HCT116 (cell line): ENCODE results near the gene NTNG2. TPM values are rescaled to one million over a fixed set of nuclear protein-coding genes. Genes with fewer than 3 reads are reported as not detected.

ENCODE experiments used
- ATAC-seq: fragments of 200-7000 bp; cut with Tn5 transposase; 2 replicates; pipeline ENCODE4 v1.9.1; 2020; ENCODE audit warnings: mild to moderate bottlenecking, moderate library complexity
- BruUV-seq: library from RNA; stranded (reverse); fragments of 400-500 nt; replicated peaks from 2 replicates; lab custom pipeline; 2021; lab: Mats Ljungman, UMichigan
- CTCF ChIA-PET: fragments of 300-600 bp; sonication (Branson Sonifier 250); formaldehyde crosslinking; loops from one replicate; lab custom pipeline; 2021; ENCODE audit warnings: antibody characterized with exemption; lab: Charles Lee
- POLR2A ChIA-PET: fragments of 300-600, 350-600 bp; sonication (Branson Sonifier 250); formaldehyde crosslinking; loops from one replicate; lab custom pipeline; 2021; ENCODE audit warnings: antibody characterized with exemption; lab: Charles Lee
- RAD21 ChIA-PET, 2 experiments: fragments of 300-600 bp; sonication (Branson Sonifier 250); formaldehyde crosslinking; loops; one replicate each; lab custom pipeline; 2023; ENCODE audit warnings: low total read pairs in 2 of 2; ENCODE audit not compliant: uncharacterized antibody in 2 of 2, unreplicated experiment in 2 of 2, low non-redundant PET in 1 of 2; lab: Charles Lee
- DNase-seq: peaks from one replicate; pipeline ENCODE4 v3.0.0-alpha.2; 2010; ENCODE audit warnings: low read depth, low spot score
- H2AFZ ChIP-seq: fragments of 200-600 bp; shearing (Covaris generic), sonication (generic); 2 replicates; pipeline ENCODE4 v1.6.1; 2017; ENCODE audit warnings: low read depth, mixed run types, mixed read lengths, antibody characterized with exemption, low read length; ENCODE audit not compliant: poor library complexity, severe bottlenecking
- H3K27ac ChIP-seq: 2 replicates; pipeline ENCODE4 v1.5.1; 2012; ENCODE audit warnings: low read depth, low read length
- H3K27me3 ChIP-seq: fragments of 200-600 bp; sonication (generic); 2 replicates; pipeline ENCODE4 v1.6.1; 2016; ENCODE audit warnings: mixed run types, low read length, mixed read lengths; ENCODE audit not compliant: insufficient read depth
- H3K36me3 ChIP-seq, 2 experiments: fragments of 200-500 bp in 1 of 2; fragments of 200-600 bp in 1 of 2; sonication (Bioruptor generic) in 1 of 2; sonication (generic) in 1 of 2; 2 replicates each; pipeline versions ENCODE4 v1.5.1 to v1.6.1; 2014 to 2016; ENCODE audit warnings: low read length in 2 of 2, inconsistent platforms in 1 of 2, mixed read lengths in 1 of 2, mixed run types in 1 of 2; ENCODE audit not compliant: insufficient read depth in 2 of 2, control insufficient read depth in 1 of 2
- H3K4me1 ChIP-seq, 2 experiments: fragments of 200-600 bp in 1 of 2; sonication (generic) in 1 of 2; 2 replicates each; pipeline versions ENCODE4 v1.5.1 to v1.6.1; 2012 to 2017; ENCODE audit warnings: low read length in 2 of 2, inconsistent platforms in 1 of 2, mild to moderate bottlenecking in 1 of 2, mixed read lengths in 1 of 2, mixed run types in 1 of 2, moderate library complexity in 1 of 2; ENCODE audit not compliant: insufficient read depth in 2 of 2, control insufficient read depth in 1 of 2
- H3K4me2 ChIP-seq: fragments of 200-600 bp; sonication (generic); 2 replicates; pipeline ENCODE4 v1.6.1; 2017; ENCODE audit warnings: mixed run types, low read length, mixed read lengths
- H3K4me3 ChIP-seq, 2 experiments: fragments of 200-600 bp in 1 of 2; sonication (generic) in 1 of 2; replicated peaks in 1 of 2; 2 replicates each; pipeline ENCODE4 v1.5.1; 2011 to 2016; ENCODE audit warnings: low read length in 2 of 2, control low read depth in 1 of 2, low read depth in 1 of 2, mild to moderate bottlenecking in 1 of 2, mixed read lengths in 1 of 2, mixed run types in 1 of 2
- H3K79me2 ChIP-seq: fragments of 200-600 bp; sonication (generic); 2 replicates; pipeline ENCODE4 v1.6.1; 2017; ENCODE audit warnings: mild to moderate bottlenecking, mixed run types, low read length, moderate library complexity, mixed read lengths; ENCODE audit not compliant: insufficient read depth
- H3K9ac ChIP-seq: fragments of 200-600 bp; sonication (generic); 2 replicates; pipeline ENCODE4 v1.6.1; 2016; ENCODE audit warnings: low read length, mixed read lengths
- H3K9me2 ChIP-seq: fragments of 200-600 bp; sonication (generic), shearing (Covaris generic); 2 replicates; pipeline ENCODE4 v1.6.1; 2017; ENCODE audit warnings: mixed run types, mild to moderate bottlenecking, moderate library complexity; ENCODE audit not compliant: insufficient read depth
- H3K9me3 ChIP-seq, 2 experiments: fragments of 200-500 bp in 1 of 2; fragments of 200-600 bp in 1 of 2; sonication (Bioruptor generic) in 1 of 2; sonication (generic) in 1 of 2; 2 replicates each; pipeline ENCODE4 v1.6.1; 2014 to 2017; ENCODE audit warnings: low read length in 2 of 2, mixed read lengths in 2 of 2, inconsistent platforms in 1 of 2, low read depth in 1 of 2, mild to moderate bottlenecking in 1 of 2, mixed run types in 1 of 2, moderate library complexity in 1 of 2; ENCODE audit not compliant: control insufficient read depth in 1 of 2, insufficient read depth in 1 of 2
- H4K20me1 ChIP-seq: fragments of 200-600 bp; sonication (generic), shearing (Covaris generic); 2 replicates; pipeline ENCODE4 v1.6.1; 2017; ENCODE audit warnings: mixed run types, mild to moderate bottlenecking, moderate library complexity; ENCODE audit not compliant: insufficient read depth
- ATF3 ChIP-seq: IDR thresholded peaks from 2 replicates; pipeline ENCODE4 v1.6.1; 2012
- EZH2 ChIP-seq: fragments of 200-600 bp; sonication (generic); IDR thresholded peaks from 2 replicates; pipeline ENCODE4 v1.6.1; 2017; ENCODE audit warnings: antibody characterized with exemption, mixed run types
- EZH2phosphoT487 ChIP-seq: fragments of 200-600 bp; IDR thresholded peaks from 2 replicates; pipeline ENCODE4 v1.6.1; 2018; ENCODE audit warnings: antibody characterized with exemption, borderline replicate concordance
- FOSL1 ChIP-seq: IDR thresholded peaks from 2 replicates; pipeline ENCODE4 v1.6.1; 2012; ENCODE audit warnings: low read depth
- MAX ChIP-seq: IDR thresholded peaks from 2 replicates; pipeline ENCODE4 v1.6.1; 2012
- POLR2A ChIP-seq: IDR thresholded peaks from 2 replicates; pipeline ENCODE4 v1.7.0; 2011; ENCODE audit warnings: borderline replicate concordance; ENCODE audit not compliant: insufficient read depth, insufficient read length; ENCODE audit errors: extremely low read depth
- SRF ChIP-seq: IDR thresholded peaks from 2 replicates; pipeline ENCODE4 v1.6.1; 2012; ENCODE audit warnings: low read depth
- YY1 ChIP-seq: IDR thresholded peaks from 2 replicates; pipeline ENCODE4 v1.6.1; 2011; ENCODE audit warnings: low read length, low read depth, moderate library complexity, mild to moderate bottlenecking; ENCODE audit not compliant: insufficient replicate concordance; ENCODE audit errors: extremely low read depth
- ZBTB33 ChIP-seq: IDR thresholded peaks from 2 replicates; pipeline ENCODE4 v1.6.1; 2011; ENCODE audit warnings: mild to moderate bottlenecking, low read length, moderate library complexity; ENCODE audit not compliant: insufficient replicate concordance; ENCODE audit errors: extremely low read depth
- ZNF274 ChIP-seq: fragments of 200-500 bp; sonication (Bioruptor generic); IDR thresholded peaks from 2 replicates; pipeline ENCODE4 v1.6.1; 2014; ENCODE audit warnings: mild to moderate bottlenecking, low read depth, low read length, inconsistent platforms
- intact Hi-C: fragments of 100-400 bp; cut with micrococcal nuclease; formaldehyde crosslinking; loops from 2 replicates; pipeline ENCODE4 v1.10.0; 2022
- total RNA-seq: library from RNA; stranded (reverse); gene quantifications from one replicate; pipeline ENCODE4 v1.2.1, GENCODE V29; 2021; ENCODE audit not compliant: unreplicated experiment

The NTNG2 gene
- total RNA-seq, 1 experiment from 2014 or later: 2.5 TPM

- ChIA-PET POLR2A (no interaction called here), RAD21 (no interaction called here), CTCF (interaction anchor here (1.1 to 7.5 kb wide), 2 partner anchors 24 to 69 kb away, joined by 3 to 154 read pairs; no protein-coding TSS in a partner anchor)
- H3K9me3 ChIP-seq: no peaks in the 10 kb centered on the region
- no peak for DNase-seq
- no peaks in the 10 kb centered on the region for H3K36me3 ChIP-seq
- H2AFZ ChIP-seq: no peak overlapping the region
- H3K27me3 ChIP-seq: no peaks in the 10 kb centered on the region
- H4K20me1 ChIP-seq: no peaks in the 10 kb centered on the region
- H3K4me2 ChIP-seq: no peak overlapping the region
- H3K9ac ChIP-seq: no peak overlapping the region
- BruUV-seq: no TSS peak
- H3K27ac ChIP-seq: no peak overlapping the region
- peaks cover 13 to 39% of the 10 kb centered on the region in 2 experiments for H3K4me1 ChIP-seq
- ATAC-seq: no peak
- H3K4me3 ChIP-seq: no peak overlapping the region
- intact Hi-C loops: no loop called here
- TF ChIP-seq YY1 (no peak), MAX (no peak), FOSL1 (no peak), SRF (no peak), ZBTB33 (no peak), ZNF274 (no peak), POLR2A (no peak), ATF3 (no peak), EZH2phosphoT487 (no peak), EZH2 (no peak)
- TF ChIP-seq, all 23 proteins: peak for 0
- H3K79me2 ChIP-seq: no peaks in the 10 kb centered on the region
- no peaks in the 10 kb centered on the region for H3K9me2 ChIP-seq
Observed at GRCh38 chr9:132238992-132239391, 77.1 kb downstream of the NTNG2 start.
